HG03354 (cell line): ENCODE measurements around the gene FLVCR2.
A peak's percentile ranks its signal among the peaks of the same experiment; 100 is the strongest.

Source experiments
- ATAC-seq: cut with Tn5 transposase; IDR thresholded peaks from one replicate; pipeline ENCODE4 v1.9.1; 2021; ENCODE audit warnings: mild to moderate bottlenecking; ENCODE audit not compliant: unreplicated experiment, poor library complexity, severe bottlenecking

The FLVCR2 gene

GRCh38 chr14:75553761-75554364 is 24.6 kb upstream of the FLVCR2 start:
- ATAC-seq = no peak

- no peak for ATAC-seq
Observed at GRCh38 chr14:75554482-75554881, 23.9 kb upstream of the FLVCR2 start.

GRCh38 chr14:75558440-75558839 is 20.0 kb upstream of the FLVCR2 start:
- no peak for ATAC-seq

- no peak for ATAC-seq
Observed at GRCh38 chr14:75559045-75559444, 19.4 kb upstream of the FLVCR2 start.

GRCh38 chr14:75559451-75560222 is 18.8 kb upstream of the FLVCR2 start:
- ATAC-seq = no peak

- ATAC-seq = no peak
Observed at GRCh38 chr14:75561013-75561432, 17.4 kb upstream of the FLVCR2 start.

GRCh38 chr14:75562089-75562488 is 16.3 kb upstream of the FLVCR2 start:
- no peak for ATAC-seq

GRCh38 chr14:75562489-75562888 is 15.9 kb upstream of the FLVCR2 start:
- no peak for ATAC-seq

- no peak for ATAC-seq
Observed at GRCh38 chr14:75563931-75564330, 14.5 kb upstream of the FLVCR2 start.

GRCh38 chr14:75565056-75565455 is 13.4 kb upstream of the FLVCR2 start:
- no peak for ATAC-seq

GRCh38 chr14:75566321-75566720 is 12.1 kb upstream of the FLVCR2 start:
- no peak for ATAC-seq

- no peak for ATAC-seq
Observed at GRCh38 chr14:75566752-75567151, 11.7 kb upstream of the FLVCR2 start.

- no peak for ATAC-seq
Observed at GRCh38 chr14:75568140-75568539, 10.3 kb upstream of the FLVCR2 start.

GRCh38 chr14:75568791-75569190 is 9.6 kb upstream of the FLVCR2 start:
- no peak for ATAC-seq

- peak; percentile 59 for ATAC-seq
Observed at GRCh38 chr14:75570797-75571196, 7.6 kb upstream of the FLVCR2 start.

- no peak for ATAC-seq
Observed at GRCh38 chr14:75572104-75572503, 6.3 kb upstream of the FLVCR2 start.

GRCh38 chr14:75577090-75577489 is 1.3 kb upstream of the FLVCR2 start:
- no peak for ATAC-seq

GRCh38 chr14:75577729-75578101 is 705 bp upstream of the FLVCR2 start:
- peak; percentile 83 for ATAC-seq

- no peak for ATAC-seq
Observed at GRCh38 chr14:75578786-75579337, 442 bp downstream of the FLVCR2 start.

- no peak for ATAC-seq
Observed at GRCh38 chr14:75579338-75579864, 981 bp downstream of the FLVCR2 start.

GRCh38 chr14:75579882-75580281 is 1.5 kb downstream of the FLVCR2 start:
- no peak for ATAC-seq
